IMR-90 (cell line): ENCODE data around the gene NPR2. TPM values are rescaled to one million over a fixed set of nuclear protein-coding genes. Genes with fewer than 3 reads are reported as not detected.

Experiments
- ATAC-seq: fragments of 200-7000 bp; cut with Tn5 transposase; 2 replicates; pipeline ENCODE4 v1.9.1; 2020; ENCODE audit warnings: low read depth, mild to moderate bottlenecking, moderate library complexity
- BruUV-seq: library from RNA; stranded (reverse); fragments of 400-500 nt; replicated peaks from 2 replicates; lab custom pipeline; 2021; lab: Mats Ljungman, UMichigan
- CTCF ChIA-PET: fragments of 300-600 bp; formaldehyde crosslinking; extraction: SDS; loops from one replicate; lab custom pipeline; 2021; ENCODE audit warnings: antibody characterized with exemption; lab: Yijun Ruan, JAX
- POLR2A ChIA-PET: fragments of 300-600 bp; sonication (Branson Sonifier 250); formaldehyde crosslinking; loops from one replicate; lab custom pipeline; 2022; ENCODE audit warnings: antibody characterized with exemption; ENCODE audit not compliant: unreplicated experiment; lab: Charles Lee
- DNase-seq: peaks from one replicate; pipeline ENCODE4 v3.0.0; 2013
- H2AFZ ChIP-seq: replicated peaks from 2 replicates; pipeline ENCODE3; 2013; ENCODE audit warnings: low read length, mild to moderate bottlenecking; ENCODE audit not compliant: poor library complexity
- H2AK5ac ChIP-seq: 2 replicates; pipeline ENCODE4 v1.6.1; 2013; ENCODE audit warnings: low read depth, low read length, inconsistent platforms
- H2AK9ac ChIP-seq: replicated peaks from 2 replicates; pipeline ENCODE3; 2013; ENCODE audit warnings: mild to moderate bottlenecking, low read depth, low read length, moderate library complexity; ENCODE audit not compliant: poor library complexity
- H2BK120ac ChIP-seq: 2 replicates; pipeline ENCODE4 v1.6.1; 2013; ENCODE audit warnings: low read depth, low read length, inconsistent platforms
- H2BK15ac ChIP-seq: 3 replicates; pipeline ENCODE4 v1.6.1; 2013; ENCODE audit warnings: low read depth, low read length, inconsistent platforms
- H2BK20ac ChIP-seq: 2 replicates; pipeline ENCODE4 v1.6.1; 2013; ENCODE audit warnings: low read depth, mild to moderate bottlenecking, inconsistent platforms, low read length, moderate library complexity
- H2BK5ac ChIP-seq: 2 replicates; pipeline ENCODE4 v1.6.1; 2013; ENCODE audit warnings: mild to moderate bottlenecking, low read depth, low read length, inconsistent platforms; ENCODE audit not compliant: poor library complexity, severe bottlenecking
- H3K14ac ChIP-seq: replicated peaks from 2 replicates; pipeline ENCODE4 v1.6.1; 2013; ENCODE audit warnings: low read depth, low read length, inconsistent platforms
- H3K18ac ChIP-seq: 2 replicates; pipeline ENCODE4 v1.6.1; 2013; ENCODE audit warnings: low read depth, low read length, control low read depth
- H3K23ac ChIP-seq: 2 replicates; pipeline ENCODE4 v1.6.1; 2013; ENCODE audit warnings: low read depth, low read length, inconsistent platforms
- H3K27ac ChIP-seq: 2 replicates; pipeline ENCODE4 v1.5.1; 2013; ENCODE audit warnings: mild to moderate bottlenecking, control low read depth, low read length; ENCODE audit not compliant: insufficient read depth
- H3K27me3 ChIP-seq: 2 replicates; pipeline ENCODE4 v1.6.1; 2013; ENCODE audit warnings: low read length; ENCODE audit not compliant: control insufficient read depth, insufficient read depth
- H3K36me3 ChIP-seq: 2 replicates; pipeline ENCODE4 v1.6.1; 2013; ENCODE audit warnings: low read length, mixed read lengths; ENCODE audit not compliant: control insufficient read depth, insufficient read depth
- H3K4ac ChIP-seq: 2 replicates; pipeline ENCODE4 v1.6.1; 2013; ENCODE audit warnings: low read depth, low read length, inconsistent platforms
- H3K4me1 ChIP-seq: 2 replicates; pipeline ENCODE4 v1.6.1; 2013; ENCODE audit warnings: low read length, mixed read lengths; ENCODE audit not compliant: control insufficient read depth, insufficient read depth
- H3K4me2 ChIP-seq: 2 replicates; pipeline ENCODE4 v1.6.1; 2013; ENCODE audit warnings: low read depth, mild to moderate bottlenecking, control low read depth, low read length, moderate library complexity
- H3K4me3 ChIP-seq: 2 replicates; pipeline ENCODE4 v1.5.1; 2013; ENCODE audit warnings: low read depth, mild to moderate bottlenecking, control low read depth, low read length, moderate library complexity; ENCODE audit not compliant: insufficient read depth
- H3K56ac ChIP-seq: 2 replicates; pipeline ENCODE4 v1.6.1; 2013; ENCODE audit warnings: low read length, inconsistent platforms; ENCODE audit not compliant: insufficient read depth; ENCODE audit errors: extremely low read depth
- H3K79me1 ChIP-seq, 2 experiments: 2 replicates each; pipeline ENCODE4 v1.6.1; 2013; ENCODE audit warnings: low read length in 2 of 2, inconsistent platforms in 1 of 2, low read depth in 1 of 2
- H3K9ac ChIP-seq: 2 replicates; pipeline ENCODE4 v1.6.1; 2013; ENCODE audit warnings: low read depth, low read length, control low read depth
- H3K9me1 ChIP-seq: 2 replicates; pipeline ENCODE4 v1.6.1; 2013; ENCODE audit warnings: low read length, inconsistent platforms; ENCODE audit not compliant: insufficient read depth
- H3K9me3 ChIP-seq: 2 replicates; pipeline ENCODE4 v1.6.1; 2013; ENCODE audit warnings: low read length; ENCODE audit not compliant: control insufficient read depth, insufficient read depth
- H4K20me1 ChIP-seq: 2 replicates; pipeline ENCODE4 v1.6.1; 2013; ENCODE audit warnings: low read length, inconsistent platforms; ENCODE audit not compliant: insufficient read depth
- H4K5ac ChIP-seq: 2 replicates; pipeline ENCODE4 v1.6.1; 2013; ENCODE audit warnings: mild to moderate bottlenecking, low read depth, low read length, control low read depth
- H4K8ac ChIP-seq, 2 experiments: 2 replicates each; pipeline ENCODE4 v1.6.1; 2013; ENCODE audit warnings: low read depth in 2 of 2, low read length in 2 of 2, control low read depth in 1 of 2, inconsistent platforms in 1 of 2
- H4K91ac ChIP-seq: 2 replicates; pipeline ENCODE4 v1.6.1; 2013; ENCODE audit warnings: low read depth, low read length, inconsistent platforms; ENCODE audit not compliant: insufficient read depth
- RFX5 ChIP-seq: IDR thresholded peaks from 2 replicates; pipeline ENCODE4 v1.8.0; 2012; ENCODE audit warnings: low read depth, mild to moderate bottlenecking, low read length, moderate library complexity
- WGBS, 2 experiments: methylation state at CpG; one replicate each; pipeline versions ENCODE4 v1.1.5 to v1.1.7; 2013; ENCODE audit warnings: missing lambda C conversion rate in 2 of 2; ENCODE audit not compliant: insufficient read length in 1 of 2; ENCODE audit errors: extremely low coverage in 2 of 2; 5-methylcytosine and 5-hydroxymethylcytosine counted together
- dilution Hi-C: fragments of 300-500 bp; cut with HindIII; formaldehyde crosslinking; loops from one replicate; pipeline ENCODE4 v1.14.3; 2018; ENCODE audit warnings: low sequenced_read_pairs; ENCODE audit not compliant: unreplicated experiment
- in situ Hi-C: fragments of 300-500 bp; cut with MboI; formaldehyde crosslinking; loops from 3 replicates; pipeline ENCODE4 v1.14.3; 2019; ENCODE audit warnings: low sequenced_read_pairs, inconsistent platforms, mixed read lengths
- intact Hi-C: fragments of 100-400 bp; cut with micrococcal nuclease; formaldehyde crosslinking; loops from 2 replicates; pipeline ENCODE4 v1.10.0; 2022
- polyA plus RNA-seq, 3 experiments: library from polyadenylated mRNA; depleted of rRNA; stranded (reverse); fragments of >200 nt; gene quantifications; 2 replicates each; pipeline ENCODE4 v1.2.3, GENCODE V29; 2012; ENCODE audit warnings: low replicate concordance in 1 of 3
- total RNA-seq: library from RNA; depleted of rRNA; stranded (reverse); fragments of >200 nt; gene quantifications from 2 replicates; pipeline ENCODE4 v1.2.3, GENCODE V29; 2012
- TF ChIP-seq, protein P1 (sequence below): fragments of 150-350 bp; IDR thresholded peaks from 2 replicates; pipeline ENCODE4 v1.6.1; 2017; ENCODE audit warnings: mild to moderate bottlenecking, antibody characterized with exemption, low read length, low read depth

Gene NPR2
- total and polyA plus RNA-seq, 2 of the 4 experiments (the other 2 are of a cell fraction) = 5.2 to 35.7 TPM

GRCh38 chr9:35798658-35799374 lies 7.4 kb downstream of the NPR2 start (continued):
- TF ChIP-seq, protein P1, sequence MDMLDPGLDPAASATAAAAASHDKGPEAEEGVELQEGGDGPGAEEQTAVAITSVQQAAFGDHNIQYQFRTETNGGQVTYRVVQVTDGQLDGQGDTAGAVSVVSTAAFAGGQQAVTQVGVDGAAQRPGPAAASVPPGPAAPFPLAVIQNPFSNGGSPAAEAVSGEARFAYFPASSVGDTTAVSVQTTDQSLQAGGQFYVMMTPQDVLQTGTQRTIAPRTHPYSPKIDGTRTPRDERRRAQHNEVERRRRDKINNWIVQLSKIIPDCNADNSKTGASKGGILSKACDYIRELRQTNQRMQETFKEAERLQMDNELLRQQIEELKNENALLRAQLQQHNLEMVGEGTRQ = peak; percentile 84

DNA sequence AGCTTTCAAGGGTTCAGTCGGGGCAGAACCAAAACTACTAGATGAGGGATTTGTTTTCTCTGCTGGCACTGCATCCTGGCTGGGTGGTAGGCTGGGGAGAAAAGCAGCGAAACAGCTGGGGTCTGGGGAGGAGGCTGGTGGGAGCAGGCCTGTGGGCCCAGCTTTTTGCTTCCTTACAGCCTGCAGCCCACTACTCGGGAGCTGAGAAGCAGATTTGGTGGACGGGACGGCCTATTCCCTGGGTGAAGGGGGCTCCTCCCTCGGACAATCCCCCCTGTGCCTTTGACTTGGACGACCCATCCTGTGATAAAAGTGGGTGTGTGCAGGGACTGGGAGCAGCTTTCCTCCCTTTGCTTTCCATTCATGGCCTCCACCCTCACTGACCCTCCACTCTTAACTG lies 9.1 kb downstream of the NPR2 start:
- no TSS peak for BruUV-seq
- Histone ChIP-seq H2BK5ac (no peak overlapping the region), H4K20me1 (no peaks in the 10 kb centered on the region), H3K4me2 (no peak overlapping the region), H3K27me3 (no peaks in the 10 kb centered on the region), H2AFZ (no peak overlapping the region), H3K9me3 (no peaks in the 10 kb centered on the region), H2BK20ac (no peak overlapping the region), H3K4ac (no peak overlapping the region), H3K18ac (no peak overlapping the region), H3K56ac (no peak overlapping the region), H4K8ac (no peak overlapping the region), H2BK15ac (no peak overlapping the region), H3K4me1 (no peaks in the 10 kb centered on the region; the same call in 1 of the 2 replicates), H2AK5ac (no peak overlapping the region), H2AK9ac (no peak overlapping the region), H3K9ac (no peak overlapping the region), H3K9me1 (peaks cover 26% of the 10 kb centered on the region), H3K23ac (no peak overlapping the region), H3K27ac (no peak overlapping the region), H3K36me3 (peaks cover 28% of the 10 kb centered on the region), H4K91ac (no peak overlapping the region), H3K4me3 (no peak overlapping the region), H3K79me1 (peaks cover 5 to 28% of the 10 kb centered on the region in 2 experiments; a peak in 3 of 4 replicates), H2BK120ac (no peak overlapping the region), H4K5ac (no peak overlapping the region), H3K14ac (no peak overlapping the region)
- DNase-seq = no peak
- intact Hi-C loops = no loop called here
- ATAC-seq = no peak
- TF ChIP-seq RFX5 = no peak
- dilution Hi-C loops = no loop called here
- WGBS, 2 experiments = 80% methylated on average over 1 of the region's 7 CpGs; no CpG with 5 or more reads in 1 of the 2 experiments
- ChIA-PET CTCF (no interaction called here), POLR2A (no interaction called here)
- in situ Hi-C loops = no loop called here
